ENCODE measurements around the gene SH3PXD2A.

SH3PXD2A gene

DNA sequence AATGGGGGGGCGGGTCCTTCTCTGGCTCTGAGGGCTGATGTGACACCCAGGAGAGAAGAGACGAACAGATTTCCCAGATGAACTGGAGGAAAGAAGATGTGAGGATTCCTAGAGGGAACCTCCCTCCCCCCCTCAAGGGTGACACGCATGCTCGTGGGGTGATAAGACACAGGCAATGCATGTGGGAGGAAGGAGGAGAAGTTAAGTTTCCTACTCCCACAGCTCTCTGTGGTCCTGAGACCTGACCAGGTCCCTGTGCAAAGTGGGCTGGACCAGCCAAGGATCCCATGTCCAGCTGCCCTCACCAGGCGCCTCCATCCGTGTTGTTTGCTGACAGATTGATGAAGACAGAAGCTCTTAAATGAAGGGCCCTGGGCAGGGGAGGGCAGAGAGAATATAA, 112.6 kb downstream of the SH3PXD2A start:
- TF ChIP-seq, protein P1, sequence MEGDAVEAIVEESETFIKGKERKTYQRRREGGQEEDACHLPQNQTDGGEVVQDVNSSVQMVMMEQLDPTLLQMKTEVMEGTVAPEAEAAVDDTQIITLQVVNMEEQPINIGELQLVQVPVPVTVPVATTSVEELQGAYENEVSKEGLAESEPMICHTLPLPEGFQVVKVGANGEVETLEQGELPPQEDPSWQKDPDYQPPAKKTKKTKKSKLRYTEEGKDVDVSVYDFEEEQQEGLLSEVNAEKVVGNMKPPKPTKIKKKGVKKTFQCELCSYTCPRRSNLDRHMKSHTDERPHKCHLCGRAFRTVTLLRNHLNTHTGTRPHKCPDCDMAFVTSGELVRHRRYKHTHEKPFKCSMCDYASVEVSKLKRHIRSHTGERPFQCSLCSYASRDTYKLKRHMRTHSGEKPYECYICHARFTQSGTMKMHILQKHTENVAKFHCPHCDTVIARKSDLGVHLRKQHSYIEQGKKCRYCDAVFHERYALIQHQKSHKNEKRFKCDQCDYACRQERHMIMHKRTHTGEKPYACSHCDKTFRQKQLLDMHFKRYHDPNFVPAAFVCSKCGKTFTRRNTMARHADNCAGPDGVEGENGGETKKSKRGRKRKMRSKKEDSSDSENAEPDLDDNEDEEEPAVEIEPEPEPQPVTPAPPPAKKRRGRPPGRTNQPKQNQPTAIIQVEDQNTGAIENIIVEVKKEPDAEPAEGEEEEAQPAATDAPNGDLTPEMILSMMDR (IDR thresholded peaks at IDR 0.05), result no peak

DNA sequence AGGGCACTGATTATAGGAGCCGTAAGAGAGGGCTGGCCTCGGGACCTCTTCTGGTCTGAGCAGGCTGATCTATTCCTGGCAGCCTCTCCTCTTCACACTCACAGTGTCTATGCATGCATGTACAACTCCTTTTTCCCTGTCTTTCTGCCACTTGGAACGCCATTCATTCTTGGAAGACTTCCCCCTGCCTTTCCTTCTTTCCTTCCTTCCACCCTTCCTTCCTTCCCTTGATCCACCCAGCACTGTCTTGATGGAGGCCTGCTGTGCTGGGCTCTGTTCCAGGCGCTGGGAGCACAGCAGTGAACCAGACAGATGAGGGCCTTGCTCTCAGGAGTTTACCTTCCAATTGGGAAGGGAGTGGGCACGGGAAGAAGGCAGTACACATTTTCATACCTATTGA, 114.8 kb downstream of the SH3PXD2A start:
- TF ChIP-seq, protein P1 (IDR thresholded peaks at IDR 0.05), result no peak
- no peak for DNase-seq (ENCODE audit: low spot score)
- H3K27ac ChIP-seq, result no peak overlapping the region
- H3K4me3 ChIP-seq, result no peak overlapping the region

More for the DNA sequence above, 112.6 kb downstream of the SH3PXD2A start:
- H3K4me3 ChIP-seq, result no peak overlapping the region
- no peak overlapping the region for H3K27ac ChIP-seq
- no peak for DNase-seq (ENCODE audit: low spot score)

DNA sequence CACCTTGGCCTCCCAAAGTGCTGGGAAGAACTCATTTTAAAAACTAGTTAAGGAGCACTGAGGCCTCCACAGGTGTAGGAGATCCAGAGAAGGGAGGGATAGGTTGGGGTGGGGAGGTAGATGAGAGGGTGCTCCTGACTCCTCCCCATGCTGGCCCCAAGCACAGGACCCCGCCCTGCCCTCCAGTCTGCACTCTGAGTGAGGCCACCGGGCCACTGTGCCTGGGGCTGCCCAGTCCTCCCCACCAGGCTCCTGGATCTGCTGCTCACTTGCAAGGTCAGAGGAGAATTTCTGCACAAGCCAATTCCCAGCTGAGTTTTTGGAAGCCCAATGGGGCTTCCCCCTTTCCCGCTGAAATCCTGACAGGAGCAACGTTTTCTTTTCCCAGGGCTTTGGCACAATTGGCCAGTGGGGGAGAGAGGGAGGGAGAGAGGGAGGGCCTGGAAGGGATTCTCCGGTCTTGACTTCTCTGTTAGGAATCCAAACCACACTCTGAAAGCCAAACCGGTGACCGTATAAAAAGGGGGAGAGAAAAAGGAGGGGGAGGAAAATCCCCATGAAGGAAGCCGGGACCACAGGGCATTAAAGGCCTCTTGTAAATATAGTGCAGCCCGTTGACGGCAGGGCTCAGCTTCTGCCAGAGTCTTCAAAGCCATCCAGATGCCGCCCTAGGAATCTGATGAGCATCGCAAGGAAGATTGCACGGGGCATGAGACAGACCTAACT, 116.2 kb downstream of the SH3PXD2A start:
- Histone ChIP-seq H3K4me3 (peak overlapping the region; percentile 35), H3K27ac (peak overlapping the region in 1 of 2 donors; percentile 52)
- TF ChIP-seq, protein P1 (IDR thresholded peaks at IDR 0.05), result no peak
- no peak for DNase-seq (ENCODE audit: low spot score)

DNA sequence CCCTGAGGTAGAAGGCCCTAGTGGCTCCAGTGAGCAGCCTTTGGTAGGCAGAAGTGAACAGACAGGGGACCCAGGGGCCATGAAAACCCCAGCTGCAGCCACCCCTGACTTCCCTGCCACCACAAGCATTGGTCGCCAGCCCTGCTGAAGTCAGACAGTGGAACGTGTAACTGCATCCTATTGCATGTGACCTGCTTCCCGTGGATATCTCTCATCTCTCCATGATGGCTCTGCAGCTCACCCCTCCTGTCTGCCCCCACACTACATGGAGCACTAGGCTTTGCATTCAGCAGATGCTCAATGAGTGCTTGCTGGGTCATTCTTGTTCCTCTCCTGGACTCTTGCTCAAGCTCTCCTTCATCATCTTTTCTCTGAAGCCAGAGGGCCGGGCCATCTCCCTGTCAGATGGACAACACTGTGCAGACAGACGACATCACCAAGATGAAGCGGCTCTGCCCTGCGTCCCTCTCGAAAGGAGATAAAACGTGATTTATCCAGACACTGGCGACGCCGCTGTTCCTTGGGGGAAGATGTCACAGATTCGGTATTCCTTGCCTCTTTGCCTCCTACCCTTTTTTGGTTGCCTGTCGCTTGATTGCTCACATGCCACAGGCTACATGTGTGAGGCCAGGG, 117.5 kb downstream of the SH3PXD2A start:
- Histone ChIP-seq H3K27ac (no peak overlapping the region), H3K4me3 (no peak overlapping the region)
- TF ChIP-seq, protein P1 (IDR thresholded peaks at IDR 0.05), result no peak
- no peak for DNase-seq (ENCODE audit: low spot score)

DNA sequence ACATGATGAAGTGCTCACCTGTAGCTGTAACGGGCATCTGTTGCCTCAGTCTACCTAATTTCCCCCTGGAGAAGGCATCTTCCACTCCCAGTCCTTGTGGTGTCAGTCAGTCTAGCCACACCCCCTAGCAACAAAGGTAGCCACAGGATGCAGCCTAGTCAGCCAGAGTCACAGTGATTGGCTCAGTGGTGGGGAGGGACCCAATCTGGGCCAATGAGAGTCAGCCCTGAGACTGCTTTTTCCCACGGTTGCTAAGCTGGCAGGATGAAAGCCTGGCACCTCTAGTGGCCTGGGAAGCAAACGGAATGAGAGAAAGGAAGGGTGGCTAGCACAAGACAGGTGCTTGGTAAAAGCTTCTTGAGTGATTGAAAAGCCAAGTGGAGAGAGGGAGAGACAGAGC, 118.6 kb downstream of the SH3PXD2A start:
- H3K27ac ChIP-seq, result no peak overlapping the region
- TF ChIP-seq, protein P1 (IDR thresholded peaks at IDR 0.05), result no peak
- H3K4me3 ChIP-seq, result no peak overlapping the region
- no peak for DNase-seq (ENCODE audit: low spot score)

DNA sequence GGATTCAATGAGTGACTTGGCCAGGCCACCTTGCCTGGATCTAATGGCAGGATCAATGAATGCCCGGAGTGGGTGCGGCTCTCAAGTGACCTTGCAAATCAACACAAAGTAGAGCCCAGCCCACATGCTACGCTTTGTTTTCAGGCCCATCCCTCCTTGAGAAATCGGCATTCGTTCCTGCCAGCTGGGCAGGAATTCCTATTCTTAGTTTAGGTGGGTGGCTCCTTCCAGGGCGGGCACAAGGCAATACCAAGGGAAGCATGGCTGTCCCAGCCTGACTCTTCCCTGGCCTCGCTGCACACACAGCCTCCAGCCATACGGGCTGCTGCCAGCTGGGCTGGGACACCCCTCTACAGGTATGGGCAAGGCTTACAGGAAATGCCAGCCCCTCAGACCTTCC, 119.3 kb downstream of the SH3PXD2A start:
- TF ChIP-seq, protein P1 (IDR thresholded peaks at IDR 0.05), result no peak
- H3K27ac ChIP-seq, result no peak overlapping the region
- no peak for DNase-seq (ENCODE audit: low spot score)
- no peak overlapping the region for H3K4me3 ChIP-seq

DNA sequence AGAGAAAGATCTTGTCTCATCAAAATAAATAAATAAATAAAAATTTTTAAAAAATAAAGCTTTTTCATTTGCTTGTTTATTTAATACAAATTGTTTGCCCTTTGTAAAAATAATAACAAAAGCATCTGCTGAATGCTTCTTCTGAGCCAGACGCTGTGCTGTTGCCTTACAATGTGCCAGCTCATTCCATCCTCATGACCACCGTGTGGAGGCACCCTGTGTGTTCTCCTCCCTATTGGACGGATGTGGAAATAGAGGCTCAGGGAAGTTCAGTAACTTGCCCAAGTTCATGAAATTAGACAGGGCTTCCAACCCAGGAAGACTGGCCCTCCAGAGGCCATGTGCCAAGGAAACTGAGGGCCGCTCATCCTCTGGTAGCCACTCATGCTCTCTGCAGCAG, 120.6 kb downstream of the SH3PXD2A start:
- no peak for DNase-seq (ENCODE audit: low spot score)
- H3K4me3 ChIP-seq, result no peak overlapping the region
- TF ChIP-seq, protein P1 (IDR thresholded peaks at IDR 0.05), result no peak
- H3K27ac ChIP-seq, result no peak overlapping the region
